ENCODE data around the gene SOX18.

The SOX18 gene

GRCh38 chr20:64052987-64053840, 3.8 kb upstream of the SOX18 start:
- DNase-seq (ENCODE audit: low read depth) = no peak

GRCh38 chr20:64052326-64052722, 2.9 kb upstream of the SOX18 start:
- DNase-seq (ENCODE audit: low read depth) = no peak

- no peak for DNase-seq (ENCODE audit: low read depth)
These were observed 2.3 kb upstream of the SOX18 start for GRCh38 chr20:64051561-64052325.

- no peak for DNase-seq (ENCODE audit: low read depth)
These were observed 1.6 kb upstream of the SOX18 start for GRCh38 chr20:64051033-64051452.

GRCh38 chr20:64050261-64051032, 1.0 kb upstream of the SOX18 start:
- DNase-seq (ENCODE audit: low read depth) = no peak

- no peak for DNase-seq (ENCODE audit: low read depth)
These were observed 430 bp upstream of the SOX18 start for GRCh38 chr20:64049878-64050260.

GRCh38 chr20:64048402-64049044, 916 bp downstream of the SOX18 start:
- DNase-seq (ENCODE audit: low read depth) = no peak

GRCh38 chr20:64047968-64048401, 1.5 kb downstream of the SOX18 start:
- DNase-seq (ENCODE audit: low read depth) = no peak

- DNase-seq (ENCODE audit: low read depth) = no peak
These were observed 2.4 kb downstream of the SOX18 start for GRCh38 chr20:64047046-64047389.

GRCh38 chr20:64045346-64046011, 4.0 kb downstream of the SOX18 start:
- no peak for DNase-seq (ENCODE audit: low read depth)

GRCh38 chr20:64044484-64045247, 4.8 kb downstream of the SOX18 start:
- DNase-seq (ENCODE audit: low read depth) = peak; percentile 75

GRCh38 chr20:64043768-64044167, 5.7 kb downstream of the SOX18 start:
- DNase-seq (ENCODE audit: low read depth) = no peak

GRCh38 chr20:64042054-64042781, 7.2 kb downstream of the SOX18 start:
- no peak for DNase-seq (ENCODE audit: low read depth)

- DNase-seq (ENCODE audit: low read depth) = no peak
These were observed 7.7 kb downstream of the SOX18 start for GRCh38 chr20:64041781-64042053.

- DNase-seq (ENCODE audit: low read depth) = no peak
These were observed 8.2 kb downstream of the SOX18 start for GRCh38 chr20:64041040-64041780.

GRCh38 chr20:64040231-64041039, 9.0 kb downstream of the SOX18 start:
- no peak for DNase-seq (ENCODE audit: low read depth)

- DNase-seq (ENCODE audit: low read depth) = peak; percentile 28
These were observed 9.9 kb downstream of the SOX18 start for GRCh38 chr20:64039293-64040160.
